Heart left ventricle (tissue), 13 donors: ENCODE measurements around the gene LIPT1.

Source experiments
- POLR2A ChIP-seq, 2 donors: fragments of 450-650 bp; IDR thresholded peaks; one replicate each; pipeline ENCODE4 v1.6.1; 2017; ENCODE audit warnings: antibody characterized with exemption in 2 of 2, mild to moderate bottlenecking in 2 of 2, moderate library complexity in 2 of 2
- TF ChIP-seq, protein P1 (sequence below), 12 donors: fragments of 200-600 bp; sonication (generic) in 4 of 12; IDR thresholded peaks; one replicate each; pipeline versions ENCODE4 v1.5.0 to v1.8.0; 2018 to 2022; ENCODE audit warnings: antibody characterized with exemption in 12 of 12, mild to moderate bottlenecking in 5 of 12
- donor health status: ischemic (EF 13 %, LVEDD 7.1; RV severe dilation, severe dysfunction).
- donor health status: DM: no; HTN: yes; CAD: no.
- donor health status: DM: no; HTN: no; CAD: no.
- donor health status: ischemic (EF 25% LVEDD 6.9; RV normal size, moderate dysfunction).
- donor health status: ischemic (EF 25% LVEDD 5.7; RV mildly dilated, moderate dysfunction).
- donor health status: ischemic (EF 35%, LVEDD 5.7; RV mildly dilated, moderate dysfunction).
- donor health status: nonischemic (EF 11% LVEDD 7.7; RV severe dilation, severe dysfunction).
- donor health status: DM: yes; HTN: yes; CAD: no.
- donor health status: PGD.
- donor health status: ischemic (EF 29% LVEDD 5.4; RV normal size, mild dysfunction).
- donor health status: nonischemic (EF 23%, LVEDD 6.1; RV moderate dilation, normal function).

DNA sequence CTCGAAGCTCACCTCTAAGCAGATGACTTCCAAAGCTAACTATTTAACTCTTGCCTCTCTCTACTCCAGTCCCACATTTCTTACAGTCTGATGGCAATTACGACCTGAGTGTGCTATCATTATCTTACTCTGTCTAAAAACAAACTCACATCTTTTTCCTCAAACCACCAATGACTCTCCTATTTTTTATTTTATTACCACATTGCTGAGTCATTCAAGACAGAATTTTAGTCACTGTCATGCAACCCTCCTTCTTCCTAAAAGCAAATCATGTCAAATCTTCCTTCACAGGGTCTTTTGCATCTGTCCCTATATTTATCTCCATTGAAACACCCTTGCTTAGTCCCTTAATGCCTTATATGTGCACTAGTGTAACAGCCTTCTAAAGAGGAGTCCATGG is 47.9 kb upstream of the LIPT1 start:
- TF ChIP-seq, protein P1, sequence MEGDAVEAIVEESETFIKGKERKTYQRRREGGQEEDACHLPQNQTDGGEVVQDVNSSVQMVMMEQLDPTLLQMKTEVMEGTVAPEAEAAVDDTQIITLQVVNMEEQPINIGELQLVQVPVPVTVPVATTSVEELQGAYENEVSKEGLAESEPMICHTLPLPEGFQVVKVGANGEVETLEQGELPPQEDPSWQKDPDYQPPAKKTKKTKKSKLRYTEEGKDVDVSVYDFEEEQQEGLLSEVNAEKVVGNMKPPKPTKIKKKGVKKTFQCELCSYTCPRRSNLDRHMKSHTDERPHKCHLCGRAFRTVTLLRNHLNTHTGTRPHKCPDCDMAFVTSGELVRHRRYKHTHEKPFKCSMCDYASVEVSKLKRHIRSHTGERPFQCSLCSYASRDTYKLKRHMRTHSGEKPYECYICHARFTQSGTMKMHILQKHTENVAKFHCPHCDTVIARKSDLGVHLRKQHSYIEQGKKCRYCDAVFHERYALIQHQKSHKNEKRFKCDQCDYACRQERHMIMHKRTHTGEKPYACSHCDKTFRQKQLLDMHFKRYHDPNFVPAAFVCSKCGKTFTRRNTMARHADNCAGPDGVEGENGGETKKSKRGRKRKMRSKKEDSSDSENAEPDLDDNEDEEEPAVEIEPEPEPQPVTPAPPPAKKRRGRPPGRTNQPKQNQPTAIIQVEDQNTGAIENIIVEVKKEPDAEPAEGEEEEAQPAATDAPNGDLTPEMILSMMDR (IDR thresholded peaks at IDR 0.05): no peak
- no peak for TF ChIP-seq POLR2A (IDR thresholded peaks at IDR 0.05)
